HCEC 1CT (cell line): ENCODE data around the gene GRHL1.
"Not testable (repeated sequence)": the region's sequence is repeated elsewhere in the genome, so short reads cannot be mapped to it uniquely, and the experiment has no call there.

Experiments used
- DNase-seq: peaks from one replicate; pipeline ENCODE4 v3.0.0-alpha.2; 2017

GRHL1 gene

DNA sequence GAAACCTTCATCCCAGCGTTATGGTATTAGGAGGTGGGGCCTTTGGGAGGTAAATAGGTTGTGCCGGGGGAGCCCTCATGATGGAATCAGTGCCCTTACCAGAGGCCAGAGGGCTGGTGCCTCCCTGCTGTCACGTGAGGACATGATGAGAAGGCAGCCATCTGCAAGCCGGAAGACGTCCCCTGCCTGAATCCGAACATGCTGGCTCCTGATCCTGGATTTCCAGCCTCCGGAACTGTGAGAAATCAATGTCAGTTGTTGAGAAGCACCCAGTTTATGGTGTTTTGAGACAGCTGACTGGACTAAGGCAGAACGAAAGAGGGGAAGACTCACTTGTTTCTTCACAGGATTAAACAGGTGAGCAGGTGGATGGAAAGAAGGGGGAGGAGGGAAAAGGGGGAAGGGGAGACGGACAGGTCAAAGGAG lies 78.8 kb downstream of the GRHL1 start:
- DNase-seq, result no peak

DNA sequence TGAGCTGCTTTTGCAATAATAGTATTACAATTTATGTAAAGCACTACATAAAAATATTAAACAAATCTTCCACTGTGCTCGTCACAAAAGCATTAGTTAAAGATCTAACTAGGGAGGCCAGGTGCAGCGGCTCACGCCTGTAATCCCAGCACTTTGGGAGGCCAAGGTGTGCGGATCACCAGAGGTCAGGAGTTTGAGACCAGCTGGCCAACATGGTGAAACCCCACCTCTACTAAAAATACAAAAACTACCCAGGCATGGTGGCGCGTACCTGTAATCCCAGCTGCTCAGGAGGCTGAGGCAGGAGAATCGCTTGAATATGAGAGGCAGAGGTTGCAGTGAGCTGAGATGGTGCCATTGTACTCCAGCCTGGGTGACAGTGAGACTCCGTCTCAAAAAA lies 79.3 kb downstream of the GRHL1 start:
- DNase-seq, result not testable (repeated sequence)

DNA sequence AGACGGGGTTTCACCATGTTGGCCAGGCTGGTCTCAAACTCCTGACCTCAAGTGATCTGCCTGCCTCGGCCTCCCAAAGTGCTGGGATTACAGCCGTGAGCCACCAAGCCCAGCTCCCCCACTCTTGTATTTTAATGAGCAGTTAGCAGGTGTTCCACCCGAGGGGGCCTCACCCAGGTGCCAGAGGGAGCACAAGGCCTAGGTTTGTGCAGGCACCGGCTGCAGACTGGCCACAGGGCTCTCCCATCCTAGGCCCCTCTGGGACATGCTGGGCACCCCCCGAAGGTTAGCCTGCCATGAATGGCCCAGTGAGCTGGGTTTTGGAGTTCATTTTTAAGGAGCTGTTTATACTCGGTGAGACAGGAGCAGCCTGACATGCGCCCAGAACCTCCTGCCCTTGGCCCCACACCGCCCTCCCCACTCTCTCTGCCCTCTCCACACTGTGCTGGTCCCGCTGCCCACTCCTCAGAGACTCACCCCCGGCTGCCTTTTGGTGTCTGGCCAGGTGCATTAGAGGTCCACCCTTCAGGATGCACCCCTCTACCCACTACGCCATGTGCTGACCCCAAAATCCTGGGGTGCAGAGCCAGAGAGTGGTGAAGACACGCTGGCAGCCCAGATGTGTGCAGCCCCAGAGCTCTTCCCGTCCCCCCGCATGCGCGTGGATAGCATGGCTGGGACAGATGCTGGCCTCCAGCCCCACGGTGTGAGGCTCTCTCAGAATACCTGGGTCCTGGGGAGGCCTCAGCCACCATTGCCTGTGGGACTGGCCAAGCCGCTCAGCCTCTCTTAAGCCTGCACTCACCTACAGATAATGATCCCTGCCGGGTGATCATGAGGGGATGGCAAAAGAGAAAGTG lies 80.6 kb downstream of the GRHL1 start:
- no peak for DNase-seq

DNA sequence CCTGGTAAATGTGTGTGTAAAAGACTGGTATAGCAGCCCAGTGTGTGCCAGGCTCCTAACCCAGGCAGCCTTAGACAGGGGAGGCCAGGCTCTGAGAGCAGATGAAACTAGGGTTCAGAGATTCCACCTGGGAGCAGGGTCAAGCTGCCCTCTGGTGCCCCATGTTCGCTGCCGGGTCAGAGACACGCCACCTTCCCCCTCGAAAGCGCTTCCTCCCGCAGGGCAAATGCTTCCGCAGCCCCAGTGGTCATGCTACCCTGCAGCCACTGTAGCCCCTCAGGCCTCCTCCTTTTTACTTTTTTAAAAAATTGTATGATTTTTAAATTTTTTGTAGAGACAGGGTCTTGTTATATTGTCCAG lies 81.2 kb downstream of the GRHL1 start:
- no peak for DNase-seq

DNA sequence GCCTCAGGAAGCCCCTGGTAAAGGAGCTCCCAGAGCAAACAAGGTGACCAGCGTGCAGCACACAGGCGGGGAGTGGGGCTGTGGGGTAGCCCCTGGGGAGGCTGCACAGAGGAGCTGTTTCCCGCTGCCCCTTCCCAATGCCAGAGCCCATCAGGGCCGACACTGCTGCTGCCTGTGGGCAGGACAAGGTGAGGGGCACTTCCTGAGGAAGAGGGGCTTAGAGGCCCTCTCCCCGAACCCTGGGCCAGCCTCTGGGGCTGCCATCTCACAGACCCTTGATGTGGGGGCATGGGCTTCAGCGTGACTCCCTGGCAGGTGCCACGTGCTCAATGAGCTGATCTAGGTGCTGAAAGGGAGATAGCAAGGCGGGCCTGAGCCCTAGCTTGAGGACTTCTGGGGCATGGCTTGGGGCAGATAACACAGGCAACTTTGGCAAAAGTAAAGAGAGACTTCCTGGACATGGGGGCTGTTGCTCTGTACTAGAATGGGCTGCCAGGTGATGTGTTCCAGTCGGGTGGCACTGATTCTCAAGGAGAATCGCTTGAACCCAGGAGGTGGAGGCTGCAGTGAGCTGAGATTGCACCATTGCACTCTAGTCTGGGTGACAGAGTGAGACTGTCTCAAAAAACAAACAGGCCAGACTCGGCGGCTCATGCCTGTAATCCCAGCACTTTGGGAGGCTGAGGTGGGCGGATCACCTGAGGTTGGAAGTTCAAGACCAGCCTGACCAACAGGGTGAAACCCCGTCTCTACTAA lies 81.9 kb downstream of the GRHL1 start:
- no peak for DNase-seq

DNA sequence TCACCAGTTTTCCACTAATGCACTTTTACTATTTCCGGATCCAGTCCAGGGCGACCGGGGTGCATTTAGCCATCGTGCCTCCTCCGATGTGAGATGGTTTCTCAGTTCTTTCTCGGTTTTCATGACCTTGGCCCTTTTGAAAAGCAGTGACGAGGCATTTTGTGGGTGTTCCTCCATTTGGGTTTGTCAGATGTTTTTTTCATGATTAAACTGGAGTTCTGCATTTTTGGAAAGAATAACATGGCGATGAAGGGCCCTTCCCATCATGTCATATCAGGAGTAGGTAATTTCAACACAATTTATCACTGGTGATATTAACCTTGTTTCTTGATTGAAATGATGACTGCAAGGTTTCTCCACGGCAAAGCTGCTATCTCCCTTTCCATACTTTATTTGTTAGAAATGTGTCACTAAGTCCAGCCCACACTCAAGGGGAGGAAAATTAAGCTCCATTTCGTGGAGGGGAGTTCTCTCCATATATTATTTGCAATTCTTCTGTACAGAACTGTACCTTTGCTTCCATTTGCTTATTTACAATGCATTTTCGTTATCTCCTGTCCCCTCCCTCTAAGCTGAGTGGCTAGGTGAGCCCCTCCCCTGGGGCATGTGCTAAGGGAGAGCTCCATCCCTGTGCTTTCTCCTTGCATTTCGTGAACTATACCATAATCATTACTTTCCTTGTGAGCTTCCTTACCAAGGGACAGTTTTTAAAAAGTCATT lies 83.0 kb downstream of the GRHL1 start:
- no peak for DNase-seq

DNA sequence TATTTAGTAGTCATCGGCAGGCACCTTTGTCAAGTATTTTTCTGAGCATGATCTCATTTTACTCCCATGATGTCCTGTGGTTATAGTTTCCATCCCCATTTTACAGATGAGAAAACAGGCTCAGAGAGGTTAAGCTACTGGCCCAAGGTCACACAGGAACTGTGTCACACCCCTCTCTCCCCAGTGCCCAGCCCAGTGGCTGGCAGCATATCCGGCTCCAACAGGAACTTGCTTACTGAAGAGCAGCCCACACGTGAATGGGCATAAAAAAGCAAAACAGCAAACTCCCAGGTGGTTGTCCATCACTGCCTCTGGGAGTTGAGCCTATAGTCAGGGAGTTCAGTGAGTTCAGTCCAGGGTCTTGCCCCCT lies 83.5 kb downstream of the GRHL1 start:
- no peak for DNase-seq

DNA sequence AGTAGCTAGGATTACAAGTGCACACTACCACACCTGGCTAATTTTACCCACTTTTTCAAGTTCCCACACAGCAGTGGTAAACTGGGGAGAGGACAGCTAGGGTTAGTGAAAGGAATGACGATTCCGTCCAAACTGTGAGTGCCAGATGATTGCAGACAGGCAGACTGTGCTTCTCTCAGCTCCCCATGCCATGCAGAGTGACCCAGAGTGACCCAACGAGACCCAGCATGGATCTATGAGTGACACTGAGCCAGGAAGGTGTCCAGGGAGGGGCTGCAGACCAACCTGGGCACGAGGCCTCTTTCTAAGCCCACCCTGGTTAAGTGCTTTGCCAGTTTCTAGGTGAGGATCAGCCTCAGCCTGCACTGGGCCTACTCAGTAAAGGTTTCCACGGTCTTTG lies 84.1 kb downstream of the GRHL1 start:
- no peak for DNase-seq

DNA sequence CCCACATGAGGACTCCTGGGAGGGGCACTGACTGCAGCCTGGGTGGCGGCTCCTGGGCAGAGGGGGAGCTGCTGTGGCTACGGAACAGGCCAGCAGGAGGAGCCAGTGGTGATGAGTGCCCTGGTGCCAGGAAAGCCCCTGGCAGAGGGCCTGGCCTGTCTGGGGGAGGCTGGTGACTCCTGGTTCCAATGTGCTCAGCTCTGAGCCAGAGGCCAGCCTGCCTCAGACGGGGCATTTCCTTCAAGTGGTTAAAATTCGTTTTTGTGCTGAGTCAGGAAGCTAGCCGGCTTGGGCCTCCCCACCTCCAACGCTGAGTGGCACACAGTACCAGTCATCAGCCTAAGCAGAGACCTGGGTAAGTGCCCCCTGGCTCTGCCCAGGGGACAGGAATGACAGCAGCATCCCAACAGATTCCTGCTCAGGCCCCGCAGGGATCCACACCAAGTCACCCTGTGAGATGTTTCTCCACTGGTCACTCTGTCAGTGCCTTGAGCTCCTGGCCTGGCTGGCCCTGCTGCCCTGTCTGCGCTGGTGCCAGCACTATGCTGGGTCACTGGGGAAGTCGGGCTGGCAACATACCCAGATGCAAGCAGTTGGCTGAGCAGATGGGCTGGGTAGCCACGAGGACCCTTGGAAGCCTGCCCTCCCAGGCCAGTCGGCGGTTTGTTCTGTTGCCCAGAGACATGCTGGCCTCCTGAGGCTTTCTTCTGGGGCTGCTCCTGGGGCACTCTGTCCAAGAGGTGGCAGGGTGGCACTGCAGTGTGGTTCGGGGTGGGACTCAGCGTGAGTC lies 84.8 kb downstream of the GRHL1 start:
- DNase-seq, result peak; percentile 20

DNA sequence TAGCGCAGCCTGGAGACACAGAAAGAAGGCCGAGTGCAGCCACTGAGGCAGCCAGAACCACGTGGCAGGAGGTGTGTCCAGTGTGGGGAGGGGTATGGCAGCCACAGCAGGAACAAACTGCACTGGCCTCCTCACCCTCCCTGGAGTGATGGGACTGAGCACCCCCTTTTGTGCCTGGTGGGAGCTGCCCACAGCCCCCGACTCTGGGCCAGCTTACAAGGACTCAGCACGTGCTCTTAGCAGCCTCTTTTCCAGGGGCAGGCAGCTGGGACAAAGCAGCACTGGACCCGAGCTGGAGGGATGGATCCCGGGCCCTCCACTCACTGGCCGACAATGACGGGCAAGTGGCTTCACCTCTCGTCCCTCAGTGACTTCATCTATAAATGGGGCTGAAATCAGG lies 86.6 kb downstream of the GRHL1 start:
- DNase-seq, result no peak

DNA sequence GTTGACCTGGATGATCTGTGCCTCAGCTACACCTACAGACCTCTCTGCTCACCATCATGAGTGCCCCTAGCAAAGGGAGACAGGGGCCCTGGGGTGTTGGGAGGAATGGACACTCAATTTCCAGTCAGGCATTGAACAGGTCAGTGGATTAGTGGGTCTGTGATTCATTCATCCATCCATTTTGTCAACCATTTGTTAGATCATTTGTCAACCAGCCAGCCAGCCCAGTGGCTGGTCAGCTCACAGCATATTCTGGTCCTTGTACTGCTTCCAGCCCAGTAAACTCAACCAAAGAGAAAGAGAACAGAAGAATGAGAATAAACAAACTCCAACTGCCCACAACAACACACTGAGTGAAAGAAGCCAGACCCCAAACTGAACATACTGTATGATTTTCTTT lies 87.2 kb downstream of the GRHL1 start:
- no peak for DNase-seq

DNA sequence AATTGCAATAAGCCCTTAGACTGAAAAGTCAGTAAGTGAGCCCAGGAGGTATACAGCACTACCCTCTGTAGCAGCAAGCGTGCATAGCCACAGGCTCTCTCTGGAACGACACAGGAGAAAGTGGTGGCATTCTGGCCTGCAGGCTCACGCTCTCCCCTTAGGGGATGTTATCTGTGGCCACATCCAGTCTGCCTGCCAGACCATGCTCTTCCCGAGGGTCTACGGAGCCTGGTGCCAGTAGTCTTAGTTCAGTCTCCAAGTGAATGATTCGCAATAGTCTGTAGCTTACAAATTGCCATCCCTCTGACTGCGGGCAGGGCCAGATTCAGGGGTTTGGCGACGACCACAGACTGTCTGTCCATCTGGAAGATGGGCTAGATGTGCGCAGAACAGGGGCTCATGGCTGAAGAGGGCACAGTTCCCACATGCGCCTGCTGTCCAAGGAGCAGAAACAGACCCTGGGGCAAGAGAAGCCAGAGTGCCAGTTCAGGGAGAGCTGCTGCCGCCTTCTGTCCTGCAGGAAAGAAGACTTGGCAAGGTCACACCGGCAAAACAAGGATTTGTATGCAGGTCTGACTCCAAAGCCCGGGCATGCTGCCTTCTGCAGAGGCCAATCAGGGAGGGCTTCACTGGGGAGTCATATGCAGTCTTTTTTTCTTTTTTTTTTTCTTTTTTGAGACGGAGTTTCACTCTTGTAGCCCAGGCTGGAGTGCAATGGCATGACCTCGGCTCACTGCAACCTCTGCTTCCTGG lies 88.3 kb downstream of the GRHL1 start:
- no peak for DNase-seq

DNA sequence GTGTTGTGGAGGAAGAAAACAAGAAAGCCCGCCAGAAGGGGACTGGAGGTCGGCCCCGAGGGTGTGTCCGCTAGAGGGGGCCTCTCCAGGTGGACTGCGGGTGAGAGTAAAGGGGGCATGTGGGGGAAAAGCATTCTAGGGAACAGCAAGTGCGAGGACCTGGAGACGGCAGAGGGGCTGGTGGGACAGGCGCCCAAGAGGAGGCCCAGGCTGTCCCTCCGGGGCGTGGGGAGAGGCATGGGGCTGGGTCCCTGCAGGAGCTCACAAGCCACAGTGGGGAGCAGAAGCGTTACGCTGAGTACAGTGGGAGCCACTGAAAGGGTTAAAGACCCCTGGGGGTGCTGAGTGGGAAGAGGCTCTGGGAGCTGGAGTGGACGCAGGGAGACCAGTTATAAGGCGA lies 90.2 kb downstream of the GRHL1 start:
- no peak for DNase-seq

DNA sequence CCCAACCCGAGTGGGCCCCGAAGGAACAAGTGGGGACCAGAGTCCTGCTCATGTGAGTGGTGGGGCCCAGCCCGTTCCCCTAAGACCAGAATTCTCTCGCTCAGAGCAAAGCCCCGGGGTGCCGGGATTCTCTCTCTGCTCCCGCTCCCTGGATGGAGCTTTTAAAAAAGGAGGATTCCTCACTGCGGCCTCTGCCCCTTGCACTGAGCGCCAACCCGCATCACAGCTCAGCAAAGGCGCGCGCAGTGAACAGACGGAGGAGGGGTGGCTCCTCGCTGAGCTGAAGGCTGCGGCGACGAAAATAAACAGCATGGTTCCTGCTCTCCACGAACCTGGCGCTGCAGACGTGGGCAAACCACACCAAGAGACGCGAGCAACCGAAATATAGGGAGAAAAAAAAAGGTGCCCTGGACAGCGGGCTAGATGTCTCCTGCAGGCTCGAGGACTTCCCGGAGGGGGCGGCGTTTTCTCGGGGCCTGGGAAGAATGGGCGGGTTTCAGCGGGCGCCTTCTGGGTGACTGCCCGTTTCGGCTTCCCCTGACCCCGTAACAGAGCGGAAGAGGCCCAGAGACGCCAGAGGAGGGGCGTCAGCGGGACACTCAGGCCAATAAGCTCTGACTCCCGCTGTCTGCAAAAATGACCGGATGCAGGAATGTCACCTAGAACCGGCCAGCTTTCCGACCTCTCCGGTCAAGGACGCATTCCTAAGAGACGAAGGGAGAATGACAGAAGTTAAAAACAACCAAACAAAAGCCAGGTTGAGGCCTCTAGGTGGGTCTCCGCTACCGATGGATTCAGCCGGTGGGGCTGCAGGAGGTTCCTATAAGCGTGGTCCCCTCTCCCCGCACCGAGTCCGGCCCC lies 91.0 kb downstream of the GRHL1 start:
- no peak for DNase-seq

DNA sequence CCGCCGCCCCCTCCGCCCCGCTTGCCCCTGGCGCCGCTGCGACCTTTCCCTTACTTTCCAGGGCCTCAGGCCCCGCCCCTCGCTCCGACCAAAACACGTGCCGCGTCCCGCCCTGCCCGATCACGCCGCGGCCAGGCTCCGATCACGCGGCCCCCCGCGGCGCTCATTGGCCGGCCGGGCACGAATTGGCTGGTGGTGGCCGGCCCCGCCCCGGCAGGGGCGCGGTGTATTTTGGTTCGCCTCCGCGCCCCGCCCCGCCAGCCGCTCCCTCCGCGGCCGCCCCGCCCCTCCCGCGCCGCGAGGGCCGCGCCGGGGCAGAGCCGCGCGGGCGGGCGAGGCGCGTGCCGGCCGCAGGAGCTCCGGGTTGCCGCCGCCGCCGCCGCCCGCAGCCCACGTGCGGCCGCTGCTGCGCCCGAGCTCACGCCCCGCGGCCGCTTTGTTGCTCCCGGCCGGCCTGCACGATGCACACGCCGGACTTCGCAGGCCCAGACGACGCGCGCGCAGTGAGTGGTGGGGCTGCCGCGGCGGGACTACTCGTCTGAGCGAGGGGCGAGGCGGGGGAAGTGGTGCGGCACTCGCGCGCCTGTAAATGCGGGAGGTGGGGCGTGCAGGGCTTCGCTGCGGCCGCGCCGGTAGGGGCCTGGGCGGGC lies 91.9 kb downstream of the GRHL1 start, which contains the start of gene KLF11:
Gene KLF11 (plus strand): TSS at position 295 of the 650 bp plus-strand sequence. CDS start 167 bp downstream, at position 462.
- DNase-seq, result peak; percentile 74

DNA sequence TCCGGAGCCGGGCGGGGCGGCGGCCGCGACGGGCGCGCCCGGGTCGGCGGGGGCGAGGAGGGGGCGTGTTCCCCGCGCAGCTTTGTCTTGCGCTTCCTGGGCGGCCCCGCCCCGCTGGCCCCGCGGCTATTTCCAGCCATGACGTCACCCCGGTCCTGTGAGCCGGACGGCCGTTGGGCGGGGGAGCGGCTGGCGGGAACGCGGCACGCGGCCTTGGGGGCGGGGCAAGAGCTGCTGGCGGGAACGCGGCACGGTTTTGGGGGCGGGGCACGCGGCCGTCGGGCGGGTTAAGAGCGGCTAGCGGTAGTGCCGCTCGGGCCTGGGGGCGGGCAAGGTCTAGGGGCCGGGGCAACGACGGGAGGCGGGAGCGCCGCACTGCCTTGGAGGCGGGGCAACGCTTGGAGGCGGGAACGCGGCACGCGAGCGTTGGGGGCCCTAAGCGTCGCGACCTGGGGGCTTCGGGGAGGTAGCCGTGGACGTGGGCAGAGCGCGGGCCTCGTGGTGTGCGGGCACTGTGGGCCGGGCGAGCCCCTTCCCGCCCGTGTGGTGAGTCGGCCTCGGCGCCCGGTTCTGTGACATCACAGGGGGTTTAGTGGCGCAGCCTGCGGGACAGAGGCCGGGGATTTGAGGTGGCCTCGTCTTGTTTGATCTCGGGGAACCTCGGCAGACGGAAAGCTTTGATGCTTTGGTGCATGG lies 92.6 kb downstream of the GRHL1 start:
- DNase-seq, result peak; percentile 62

DNA sequence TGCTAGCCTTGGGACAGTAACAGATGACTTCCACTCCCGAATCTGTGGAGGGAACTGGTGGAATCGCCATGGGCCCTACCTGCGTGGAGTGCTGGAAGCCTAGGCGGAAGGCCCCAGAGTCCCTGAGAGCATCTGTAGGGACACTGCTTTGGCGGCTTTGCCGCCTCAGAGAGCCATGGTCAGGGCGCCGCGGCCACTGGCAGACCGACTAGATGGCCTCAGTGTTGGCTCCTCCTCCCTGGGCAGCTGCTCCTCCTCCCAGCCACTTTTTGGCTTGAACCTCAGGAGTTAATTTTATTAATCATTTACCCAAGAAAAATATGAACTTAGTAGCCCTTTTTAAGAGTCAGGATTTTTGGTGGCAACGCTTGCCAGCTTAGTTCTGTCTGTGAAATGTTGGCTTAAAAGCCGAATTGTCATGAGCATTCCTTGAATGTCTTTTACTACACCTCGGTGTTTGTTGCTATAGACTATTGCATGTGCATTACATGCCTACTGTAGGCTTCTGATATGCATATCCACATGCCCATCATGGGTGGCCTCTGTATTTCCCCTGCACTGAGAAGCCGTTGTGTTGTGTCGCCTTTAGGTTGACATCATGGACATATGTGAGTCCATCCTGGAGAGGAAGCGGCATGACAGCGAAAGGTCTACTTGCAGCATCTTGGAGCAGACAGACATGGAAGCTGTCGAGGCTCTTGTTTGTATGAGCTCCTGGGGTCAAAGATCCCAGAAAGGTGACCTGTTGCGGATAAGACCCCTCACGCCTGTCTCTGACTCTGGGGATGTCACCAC lies 94.3 kb downstream of the GRHL1 start:
- DNase-seq, result no peak

DNA sequence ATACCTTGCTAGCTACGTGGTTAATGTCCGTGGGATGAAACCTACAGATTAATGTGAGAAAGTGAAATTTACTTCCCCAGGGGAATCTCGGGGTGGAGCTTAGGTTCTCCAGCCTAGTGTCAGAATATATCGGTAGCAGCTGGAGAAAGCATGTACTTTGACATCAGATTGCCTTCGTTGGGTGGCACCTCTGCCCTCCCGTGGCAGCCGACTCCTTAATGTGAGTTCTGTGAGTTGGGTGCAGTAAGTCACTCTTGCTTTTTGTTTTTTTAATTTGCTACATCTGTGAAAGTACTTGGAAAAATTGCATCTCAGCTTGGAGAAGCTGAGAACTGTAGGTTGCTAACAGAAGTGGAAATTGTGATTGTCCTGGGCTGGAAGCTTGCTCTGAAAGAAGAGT lies 95.4 kb downstream of the GRHL1 start:
- no peak for DNase-seq
